ENCODE results near the gene OBSCN. TPM values are rescaled to one million over a fixed set of nuclear protein-coding genes. Genes with fewer than 3 reads are reported as not detected.

OBSCN gene
- total RNA-seq, 1 donor from 2014 or later: 15.2 TPM

DNA sequence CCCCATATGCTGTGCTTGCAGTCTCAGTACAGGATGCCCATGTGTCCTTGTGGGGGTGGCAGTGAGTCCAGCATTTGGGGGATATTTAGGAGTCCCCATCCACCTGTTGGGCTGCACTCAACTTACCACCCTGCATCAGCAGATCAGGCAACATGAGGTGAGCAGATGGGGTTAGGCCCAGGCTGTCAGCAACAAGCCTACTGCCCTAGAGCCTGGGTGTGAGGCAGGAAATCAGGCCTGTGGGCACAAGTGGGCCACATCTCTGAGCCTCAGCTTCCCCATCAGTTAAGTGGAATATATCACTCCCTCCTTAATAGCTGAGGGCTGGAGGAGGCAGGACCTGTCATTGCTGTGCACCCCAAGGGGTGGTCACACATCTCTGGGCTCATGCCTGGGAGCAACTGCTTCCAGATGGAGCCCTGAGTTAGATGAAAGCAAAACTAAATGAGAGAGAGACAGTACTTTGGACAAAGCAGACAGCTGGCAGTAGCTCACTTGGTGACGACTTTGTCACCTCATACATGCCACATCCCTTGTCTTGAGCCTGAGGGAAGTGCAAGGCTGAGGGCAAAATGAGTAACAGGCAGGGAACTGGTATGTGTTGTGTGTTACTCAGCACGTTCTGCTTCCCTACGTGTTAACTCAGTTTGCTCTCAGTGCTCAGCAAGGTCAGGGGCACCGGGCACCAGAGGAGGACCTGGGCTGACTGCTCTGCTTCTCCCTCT is 150.4 kb downstream of the OBSCN start:
- H3K27ac Mint-ChIP-seq (ENCODE audit: unreplicated experiment): no peak overlapping the region
- no peak for DNase-seq (ENCODE audit: extremely low spot score, unreplicated experiment)
- H3K27me3 Mint-ChIP-seq (ENCODE audit: unreplicated experiment): no peaks in the 10 kb centered on the region
- no peaks in the 10 kb centered on the region for H3K9me3 Mint-ChIP-seq (ENCODE audit: unreplicated experiment)
- H3K4me3 Mint-ChIP-seq (ENCODE audit: unreplicated experiment): no peak overlapping the region
- H3K36me3 Mint-ChIP-seq (ENCODE audit: unreplicated experiment): no peaks in the 10 kb centered on the region
- peaks cover 7% of the 10 kb centered on the region for H3K4me1 Mint-ChIP-seq (ENCODE audit: unreplicated experiment)
- no peak for TF ChIP-seq CTCF (IDR thresholded peaks at IDR 0.05)

GRCh38 chr1:228358764-228359612 is 151.1 kb downstream of the OBSCN start:
- Mint-ChIP-seq H3K4me1 (ENCODE audit: unreplicated experiment) (peaks cover 7% of the 10 kb centered on the region), H3K4me3 (ENCODE audit: unreplicated experiment) (no peak overlapping the region), H3K36me3 (ENCODE audit: unreplicated experiment) (no peaks in the 10 kb centered on the region), H3K27ac (ENCODE audit: unreplicated experiment) (no peak overlapping the region), H3K27me3 (ENCODE audit: unreplicated experiment) (no peaks in the 10 kb centered on the region), H3K9me3 (ENCODE audit: unreplicated experiment) (no peaks in the 10 kb centered on the region)
- no peak for DNase-seq (ENCODE audit: extremely low spot score, unreplicated experiment)
- TF ChIP-seq CTCF (IDR thresholded peaks at IDR 0.05): no peak

GRCh38 chr1:228359613-228360532 is 152.0 kb downstream of the OBSCN start:
- Mint-ChIP-seq H3K27ac (ENCODE audit: unreplicated experiment) (no peak overlapping the region), H3K4me1 (ENCODE audit: unreplicated experiment) (peaks cover 7% of the 10 kb centered on the region), H3K4me3 (ENCODE audit: unreplicated experiment) (no peak overlapping the region), H3K27me3 (ENCODE audit: unreplicated experiment) (no peaks in the 10 kb centered on the region), H3K9me3 (ENCODE audit: unreplicated experiment) (no peaks in the 10 kb centered on the region), H3K36me3 (ENCODE audit: unreplicated experiment) (no peaks in the 10 kb centered on the region)
- TF ChIP-seq CTCF (IDR thresholded peaks at IDR 0.05): no peak
- no peak for DNase-seq (ENCODE audit: extremely low spot score, unreplicated experiment)

GRCh38 chr1:228360533-228361313 is 152.9 kb downstream of the OBSCN start:
- H3K9me3 Mint-ChIP-seq (ENCODE audit: unreplicated experiment): no peaks in the 10 kb centered on the region
- no peaks in the 10 kb centered on the region for H3K27me3 Mint-ChIP-seq (ENCODE audit: unreplicated experiment)
- H3K4me1 Mint-ChIP-seq (ENCODE audit: unreplicated experiment): peaks cover 7% of the 10 kb centered on the region
- no peak for TF ChIP-seq CTCF (IDR thresholded peaks at IDR 0.05)
- no peak overlapping the region for H3K27ac Mint-ChIP-seq (ENCODE audit: unreplicated experiment)
- DNase-seq (ENCODE audit: extremely low spot score, unreplicated experiment): no peak
- no peaks in the 10 kb centered on the region for H3K36me3 Mint-ChIP-seq (ENCODE audit: unreplicated experiment)
- no peak overlapping the region for H3K4me3 Mint-ChIP-seq (ENCODE audit: unreplicated experiment)
